HepG2 (cell line): ENCODE data around the gene EEPD1. TPM values are rescaled to one million over a fixed set of nuclear protein-coding genes. Genes with fewer than 3 reads are reported as not detected.
"Not testable (repeated sequence)": the region's sequence is repeated elsewhere in the genome, so short reads cannot be mapped to it uniquely, and the experiment has no call there.

Source experiments
- ATAC-seq: fragments of 200-7000 bp; cut with Tn5 transposase; 3 replicates; pipeline ENCODE4 v1.9.1; 2020; ENCODE audit warnings: mild to moderate bottlenecking, moderate library complexity
- BruUV-seq: library from RNA; stranded (reverse); fragments of 400-500 nt; replicated peaks from 2 replicates; lab custom pipeline; 2021; lab: Mats Ljungman, UMichigan
- CTCF ChIA-PET: fragments of 300-600 bp; formaldehyde crosslinking; extraction: SDS; loops from one replicate; lab custom pipeline; 2021; ENCODE audit warnings: low total read pairs, inconsistent platforms, low intra/inter-chr PET ratio; lab: Yijun Ruan, JAX
- POLR2A ChIA-PET: fragments of 350-600 bp; sonication (Branson Sonifier 250); formaldehyde crosslinking; loops from one replicate; lab custom pipeline; 2020; ENCODE audit warnings: antibody characterized with exemption, inconsistent platforms; lab: Yijun Ruan, JAX
- DNase-seq: peaks from one replicate; pipeline ENCODE4 v3.0.0-alpha.2; 2015; ENCODE audit warnings: low spot score
- FAIRE-seq: peaks from 3 replicates; lab custom pipeline; 2011; peaks lifted over from hg19 to GRCh38; lab: Jason Lieb, UNC
- H2AFZ ChIP-seq: one replicate; pipeline ENCODE4 v1.6.1; 2011; ENCODE audit warnings: low read length, inconsistent platforms
- H3K27ac ChIP-seq: fragments of 300-600 bp; 3 replicates; pipeline ENCODE4 v1.8.0; 2011; ENCODE audit warnings: mixed run types, mild to moderate bottlenecking, mixed read lengths, low read length, inconsistent platforms; ENCODE audit not compliant: insufficient read depth; ENCODE audit errors: extremely low read length
- H3K27me3 ChIP-seq, 2 experiments: fragments of 200-600 bp in 1 of 2; 2 replicates in 1 of 2; 3 replicates in 1 of 2; pipeline versions ENCODE4 v1.6.0 to v1.8.0; 2011; ENCODE audit warnings: low read length in 2 of 2, mild to moderate bottlenecking in 2 of 2, moderate library complexity in 2 of 2, inconsistent platforms in 1 of 2; ENCODE audit not compliant: insufficient read depth in 2 of 2, control insufficient read depth in 1 of 2
- H3K36me3 ChIP-seq, 2 experiments: fragments of 200-600 bp in 1 of 2; replicated peaks in 1 of 2; 2 replicates in 1 of 2; 3 replicates in 1 of 2; pipeline versions ENCODE4 v1.5.1 to v1.8.0; 2011; ENCODE audit warnings: low read length in 2 of 2, inconsistent platforms in 1 of 2; ENCODE audit not compliant: insufficient read depth in 2 of 2, control insufficient read depth in 1 of 2
- H3K4me1 ChIP-seq: 2 replicates; pipeline ENCODE4 v1.5.1; 2012; ENCODE audit warnings: low read length, inconsistent platforms; ENCODE audit not compliant: insufficient read depth
- H3K4me2 ChIP-seq: 2 replicates; pipeline ENCODE4 v1.6.0; 2011; ENCODE audit warnings: low read depth, low read length, inconsistent platforms
- H3K4me3 ChIP-seq, 3 experiments: fragments of 200-600 bp in 1 of 3; sonication (generic), shearing (Covaris generic) in 1 of 3; replicated peaks in 1 of 3; 2 replicates each; pipeline ENCODE4 v1.5.1; 2011 to 2016; ENCODE audit warnings: low read length in 3 of 3, inconsistent platforms in 2 of 3, low read depth in 2 of 3, mild to moderate bottlenecking in 2 of 3, control low read depth in 1 of 3, mixed read lengths in 1 of 3; ENCODE audit not compliant: insufficient read depth in 1 of 3
- H3K79me2 ChIP-seq: one replicate; pipeline ENCODE4 v1.6.1; 2011; ENCODE audit warnings: low read length, inconsistent platforms; ENCODE audit not compliant: insufficient read depth
- H3K9ac ChIP-seq: 2 replicates; pipeline ENCODE4 v1.6.0; 2011; ENCODE audit warnings: mild to moderate bottlenecking, low read depth, low read length, inconsistent platforms; ENCODE audit not compliant: insufficient read depth
- H3K9me3 ChIP-seq: 2 replicates; pipeline ENCODE4 v1.5.1; 2012; ENCODE audit warnings: mild to moderate bottlenecking, low read length
- H4K20me1 ChIP-seq: 2 replicates; pipeline ENCODE4 v1.6.0; 2011; ENCODE audit warnings: inconsistent platforms, mild to moderate bottlenecking, low read length, moderate library complexity; ENCODE audit not compliant: insufficient read depth
- FOXA1 ChIP-seq, 2 experiments: fragments of 450-650 bp in 1 of 2; sonication (generic) in 1 of 2; formaldehyde crosslinking in 1 of 2; IDR thresholded peaks; 2 replicates each; pipeline versions ENCODE4 v1.4.0 to v1.6.1; 2016 to 2020; ENCODE audit warnings: missing genetic modification reagents in 1 of 2
- GATAD2A ChIP-seq: IDR thresholded peaks from 2 replicates; pipeline ENCODE4 v1.6.1; 2016
- HDAC2 ChIP-seq: sonication (generic); formaldehyde crosslinking; IDR thresholded peaks from 2 replicates; pipeline ENCODE4 v1.4.0; 2020; ENCODE audit warnings: missing genetic modification reagents
- HOXA3 ChIP-seq: sonication (generic); formaldehyde crosslinking; IDR thresholded peaks from 2 replicates; pipeline ENCODE4 v1.5.0; 2020; ENCODE audit warnings: missing genetic modification reagents
- SOX5 ChIP-seq: IDR thresholded peaks from 2 replicates; pipeline ENCODE4 v1.6.1; 2016; ENCODE audit warnings: borderline replicate concordance
- THRA ChIP-seq: sonication (generic); formaldehyde crosslinking; IDR thresholded peaks from 2 replicates; pipeline ENCODE4 v1.4.0; 2020; ENCODE audit warnings: missing genetic modification reagents, borderline replicate concordance
- ZMYM3 ChIP-seq: sonication (generic); formaldehyde crosslinking; IDR thresholded peaks from 2 replicates; pipeline ENCODE4 v1.5.1; 2020; ENCODE audit warnings: mild to moderate bottlenecking, missing genetic modification reagents
- ZNF280D ChIP-seq: sonication (generic); formaldehyde crosslinking; IDR thresholded peaks from 2 replicates; pipeline ENCODE4 v1.5.1; 2020; ENCODE audit warnings: mild to moderate bottlenecking, missing genetic modification reagents
- ZNF292 ChIP-seq: sonication (generic); formaldehyde crosslinking; IDR thresholded peaks from 2 replicates; pipeline ENCODE4 v1.8.1; 2022; ENCODE audit warnings: mild to moderate bottlenecking, low read depth, missing genetic modification reagents, borderline replicate concordance
- ZNF362 ChIP-seq: sonication (generic); formaldehyde crosslinking; IDR thresholded peaks from 2 replicates; pipeline ENCODE4 v1.4.0; 2020; ENCODE audit warnings: missing genetic modification reagents, mild to moderate bottlenecking, borderline replicate concordance
- ZNF441 ChIP-seq: sonication (generic); formaldehyde crosslinking; IDR thresholded peaks from 2 replicates; pipeline ENCODE4 v1.7.0; 2021; ENCODE audit warnings: missing genetic modification reagents, borderline replicate concordance
- ZNF574 ChIP-seq: sonication (generic); formaldehyde crosslinking; IDR thresholded peaks from 2 replicates; pipeline ENCODE4 v1.4.0; 2020; ENCODE audit warnings: missing genetic modification reagents
- ZNF788 ChIP-seq: sonication (generic); formaldehyde crosslinking; IDR thresholded peaks from 2 replicates; pipeline ENCODE4 v1.5.0; 2020; ENCODE audit warnings: mild to moderate bottlenecking, missing genetic modification reagents, borderline replicate concordance
- WGBS: methylation state at CpG from one replicate; pipeline ENCODE4 v1.1.6; 2017; ENCODE audit warnings: low lambda C conversion rate; 5-methylcytosine and 5-hydroxymethylcytosine counted together
- in situ Hi-C: cut with HindIII; loops from 2 replicates; pipeline ENCODE4 v1.10.0; 2017; ENCODE audit warnings: low pct_unique_long_range_greater_than_20kb; ENCODE audit not compliant: extremely low pct_ligation_motif_present
- intact Hi-C: fragments of 100-400 bp; cut with micrococcal nuclease; formaldehyde crosslinking; loops from one replicate; pipeline ENCODE4 v1.10.0; 2022; ENCODE audit not compliant: unreplicated experiment
- polyA plus RNA-seq, 8 experiments: library from polyadenylated mRNA; depleted of rRNA in 3 of 8; stranded (reverse) in 7 of 8; unstranded in 1 of 8; fragments of >200 nt; fragmentation: Illumina TruSeq in 4 of 8; extraction: Trizol in 4 of 8; gene quantifications; 2 replicates each; pipeline versions ENCODE4 v1.2.1 to v1.2.3, GENCODE V29; 2011 to 2016; ENCODE audit warnings: low read depth in 4 of 8, missing spikeins in 1 of 8, mixed read lengths in 1 of 8; ENCODE audit not compliant: insufficient read depth in 1 of 8
- total RNA-seq, 5 experiments: library from RNA; depleted of rRNA; stranded (reverse); fragments of >200 nt; fragmentation: Illumina TruSeq; extraction: Trizol; gene quantifications; 2 replicates each; pipeline ENCODE4 v1.2.3, GENCODE V29; 2016; ENCODE audit warnings: low read depth in 1 of 5

The EEPD1 gene
- total and polyA plus RNA-seq, 2 of the 13 experiments (the other 11 are each of a cell fraction or from before 2014, with no cell fraction given) = 10.1 to 16.4 TPM

- in situ Hi-C loops, BruUV-seq, H3K9me3 ChIP-seq, H2AFZ ChIP-seq, H3K79me2 ChIP-seq, H3K27ac ChIP-seq, H3K9ac ChIP-seq, H3K36me3 ChIP-seq, H4K20me1 ChIP-seq, H3K27me3 ChIP-seq: not testable (repeated sequence)
- DNase-seq = peak; percentile 88
- peak; percentile 98 for ATAC-seq
- peak; percentile 12 for FAIRE-seq
- POLR2A ChIA-PET = interaction anchor here (1.1 to 2.2 kb wide), 5 partner anchors 9 to 33 kb away, joined by 3 to 7 read pairs (median 5); no protein-coding TSS in a partner anchor
- peaks cover 63% of the 10 kb centered on the region for H3K4me1 ChIP-seq
- WGBS = 39% methylated on average over 9 of the region's 18 CpGs
- intact Hi-C loops = loop anchor here (1.0 kb wide), 2 partner anchors 8 to 32 kb away; no protein-coding TSS in a partner anchor
- H3K4me2 ChIP-seq = peak overlapping the region; percentile 73
- CTCF ChIA-PET = interaction anchor here (1.2 kb wide), 1 partner anchor 274 kb away, joined by 3 read pairs; no protein-coding TSS in a partner anchor
- H3K4me3 ChIP-seq = peak overlapping the region in 1 of 3 experiments; percentile 40; a peak in 2 of 6 replicates
- TF ChIP-seq ZMYM3 (CRISPR knock-in tag) = peak; percentile 35; the same call in 1 of the 2 replicates
- peak; percentile 88; the same call in 1 of the 2 replicates for TF ChIP-seq ZNF292 (CRISPR knock-in tag)
- TF ChIP-seq ZNF441 (CRISPR knock-in tag) = 0 out of 2 replicates have a peak, but pooled peaks have one; percentile 20
- peak; percentile 65; the same call in 1 of the 2 replicates for TF ChIP-seq ZNF788 (CRISPR knock-in tag)
- peak; percentile 66 for TF ChIP-seq GATAD2A (CRISPR knock-in tag)
- TF ChIP-seq HOXA3 = peak; percentile 59; the same call in 1 of the 2 replicates
- TF ChIP-seq ZNF574 = 0 out of 2 replicates have a peak, but pooled peaks have one; percentile 32
- TF ChIP-seq ZNF280D (CRISPR knock-in tag) = peak; percentile 61; the same call in 1 of the 2 replicates
- TF ChIP-seq SOX5 = peak; percentile 45; the same call in 1 of the 2 replicates
- peak; percentile 55 for TF ChIP-seq HDAC2
- TF ChIP-seq ZNF362 (CRISPR knock-in tag) = peak; percentile 67; the same call in 1 of the 2 replicates
- TF ChIP-seq FOXA1 (IDR thresholded peaks at IDR 0.05) = 0 out of 2 replicates have a peak, but pooled peaks have one; percentile 18
- TF ChIP-seq FOXA1 (CRISPR knock-in tag; IDR thresholded peaks at IDR 0.05) = peak; percentile 94
- peak; percentile 42; the same call in 1 of the 2 replicates for TF ChIP-seq THRA
Observed at GRCh38 chr7:36258510-36259259, 105.6 kb downstream of the EEPD1 start.
